Activated CD4-positive, alpha-beta T cell treated with anti-CD3 and anti-CD28 coated beads, Interleukin-2, amount 50 U/mL, for 48 hours (primary cell): ENCODE measurements around the gene CMTM8.

ENCODE experiments used
- DNase-seq, 2 experiments: peaks; one replicate each; pipeline ENCODE4 v3.0.0-alpha.2; 2020

CMTM8 gene

DNA sequence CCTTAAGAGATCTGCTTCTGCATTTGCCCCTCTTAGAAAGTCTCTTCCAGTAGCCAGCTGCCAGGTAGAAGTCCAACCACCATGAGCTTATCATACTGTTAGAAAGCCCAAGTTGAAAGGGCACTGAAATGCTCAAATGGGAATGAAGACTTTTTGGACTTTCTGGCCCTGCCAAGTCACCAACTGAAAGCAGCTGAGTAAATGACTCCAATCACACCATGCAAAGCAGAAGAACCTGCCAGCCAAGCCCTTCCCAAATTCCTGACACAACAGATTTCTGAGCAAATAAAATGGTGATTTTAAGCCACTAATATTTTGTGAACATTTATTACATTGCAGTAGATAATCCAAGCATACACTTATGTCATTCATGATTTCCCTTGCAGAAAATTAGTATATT lies 2.1 kb upstream of the CMTM8 start:
- no peak for DNase-seq

DNA sequence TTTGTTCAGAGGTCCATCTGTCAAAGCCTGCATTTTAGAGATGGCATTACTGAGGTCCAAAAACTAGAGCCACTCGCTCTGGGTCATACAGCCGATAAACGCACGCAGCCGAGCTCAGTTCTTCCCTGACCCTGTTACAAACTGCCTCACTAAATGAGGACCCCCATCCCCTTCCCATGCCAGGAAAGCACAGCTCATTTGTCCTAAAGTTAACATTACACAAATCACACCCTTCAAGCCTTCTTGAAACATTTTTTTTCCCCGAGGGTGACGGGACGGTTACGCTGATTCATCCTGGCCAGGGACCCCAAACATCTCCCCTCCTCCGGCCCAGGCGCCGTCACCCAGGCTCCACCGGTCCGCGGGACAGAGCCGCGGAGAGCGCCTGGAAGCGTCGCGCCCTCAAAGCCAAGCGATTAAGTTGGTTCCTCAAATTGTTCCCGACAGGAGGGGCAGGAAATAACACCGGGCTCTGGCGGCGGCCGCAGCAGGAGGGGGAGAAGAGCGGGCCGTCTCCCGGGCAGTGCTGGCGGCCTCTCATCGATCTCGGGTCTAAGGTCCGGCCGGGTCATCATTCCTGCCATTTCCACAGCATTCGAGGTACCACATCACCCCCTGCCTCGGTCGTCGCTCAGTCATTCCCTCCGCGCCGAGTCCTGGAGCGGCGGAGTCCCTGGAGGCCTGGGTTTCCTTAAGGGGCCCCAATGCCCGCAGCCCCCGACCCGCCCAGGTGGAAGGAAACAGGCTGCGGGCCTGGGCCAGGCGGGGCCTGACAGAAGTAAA lies 619 bp upstream of the CMTM8 start:
- DNase-seq: no peak

DNA sequence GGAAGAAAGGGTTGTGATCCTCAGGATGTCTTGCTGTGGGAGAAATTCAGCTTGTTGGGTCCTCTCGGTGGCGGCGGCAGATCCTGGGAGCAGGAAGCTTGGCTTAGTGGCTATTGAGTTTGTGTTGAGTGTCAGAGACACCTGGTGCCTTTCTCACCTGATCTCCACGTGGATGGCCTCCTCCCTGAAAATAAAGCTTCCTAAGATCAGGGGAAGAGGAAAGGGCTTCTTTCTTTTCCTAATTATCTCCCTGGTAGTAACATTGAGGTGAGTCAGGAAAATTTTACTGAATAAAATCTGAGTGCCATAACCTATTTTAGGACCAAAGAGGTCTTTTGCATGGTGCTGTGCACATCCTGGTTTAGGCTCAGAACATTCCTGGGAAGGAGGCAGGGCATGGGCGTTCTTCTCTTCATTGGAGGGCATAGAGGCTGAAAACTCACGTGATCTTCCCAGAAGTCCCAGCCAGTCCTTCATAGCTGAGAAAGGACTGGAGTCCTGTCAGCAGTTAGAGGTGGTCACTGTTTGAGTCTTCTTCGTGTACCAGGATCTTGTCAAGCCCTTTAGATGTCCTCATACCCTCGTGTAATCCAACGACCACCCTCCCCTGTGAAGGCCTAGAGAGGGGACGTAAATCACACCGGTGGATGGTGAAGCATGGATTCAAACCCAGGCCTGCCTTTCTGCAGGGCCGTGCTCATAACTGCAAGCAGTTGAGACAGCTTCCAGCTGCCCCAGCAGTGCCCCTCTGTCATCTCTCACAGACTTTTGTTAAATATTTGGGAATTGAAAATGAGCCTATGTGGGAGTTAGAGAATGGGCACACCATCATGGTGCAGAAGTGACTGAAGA lies 1.1 kb downstream of the CMTM8 start:
- peak; percentile 13 to 14 for DNase-seq

- DNase-seq: peak; percentile 29 to 47
These were observed 1.7 kb downstream of the CMTM8 start for GRCh38 chr3:32240159-32240545.

DNA sequence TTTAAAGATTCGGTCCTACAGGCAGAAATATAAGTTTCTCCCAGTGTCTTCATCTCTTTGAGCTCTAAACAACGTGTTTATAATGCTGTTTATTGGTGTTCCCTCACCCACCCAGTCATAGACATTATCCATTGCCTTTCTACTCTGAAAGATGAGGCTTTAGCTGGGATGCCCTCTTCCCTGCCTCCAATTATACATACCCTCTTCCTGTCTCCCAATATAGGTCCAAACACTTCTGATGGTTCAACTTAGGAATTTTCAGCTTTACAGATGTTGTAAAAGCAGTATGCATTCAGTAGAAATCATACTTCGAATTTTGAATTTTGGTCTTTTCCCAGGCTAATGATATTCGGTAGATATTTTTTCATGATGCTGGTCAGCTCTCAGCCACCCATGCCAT lies 2.6 kb downstream of the CMTM8 start:
- DNase-seq: no peak

DNA sequence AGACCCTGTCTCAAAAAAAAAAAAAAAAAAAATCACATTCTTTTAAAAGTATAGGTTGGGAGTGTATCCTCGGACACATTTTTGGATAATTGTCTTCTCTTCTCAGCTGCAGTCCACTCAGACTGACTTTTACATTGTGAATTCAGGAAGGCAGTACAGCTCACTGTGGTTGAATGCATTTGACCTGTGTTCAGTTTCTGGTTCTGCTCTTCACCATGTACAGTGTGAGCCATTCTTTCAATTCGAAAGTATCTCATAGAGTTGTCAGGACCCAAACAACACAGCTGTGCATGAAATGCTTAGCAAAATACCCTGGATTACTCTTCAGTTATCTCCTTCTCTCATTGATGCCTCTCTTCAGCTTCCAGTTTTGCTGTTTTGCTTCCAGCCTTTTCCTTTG lies 5.0 kb downstream of the CMTM8 start:
- DNase-seq: no peak

GRCh38 chr3:32245200-32245599 lies 6.7 kb downstream of the CMTM8 start:
- no peak for DNase-seq

DNA sequence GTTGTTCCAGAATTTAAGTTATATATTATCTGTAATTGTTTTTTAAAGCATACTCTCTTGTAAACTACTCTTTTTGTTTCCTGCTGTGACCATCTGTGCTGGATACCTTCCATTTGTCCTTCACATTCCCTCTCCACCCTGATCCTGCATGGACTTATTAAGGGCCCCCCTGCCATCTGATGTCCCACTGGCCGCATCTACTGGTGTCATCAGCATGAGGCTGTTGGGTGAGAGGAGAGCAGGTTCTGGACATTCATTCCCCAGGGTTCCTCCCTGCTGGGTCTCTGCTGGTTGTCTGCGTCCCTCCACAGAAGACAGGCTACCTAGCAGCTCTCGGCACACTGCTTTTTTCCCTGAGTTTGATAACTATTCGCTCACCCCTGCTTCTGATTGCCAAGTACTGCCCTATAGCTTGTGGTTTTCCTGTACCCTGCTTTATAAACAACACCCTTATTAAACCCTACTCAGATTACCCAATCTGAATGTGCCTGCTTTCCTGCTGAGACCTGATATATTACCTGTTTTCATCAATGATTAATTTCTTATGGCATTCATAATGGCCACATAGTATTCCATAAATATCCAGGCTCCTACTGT lies 7.7 kb downstream of the CMTM8 start:
- no peak for DNase-seq

GRCh38 chr3:32249184-32249782 lies 10.8 kb downstream of the CMTM8 start:
- DNase-seq: no peak

- no peak for DNase-seq
These were observed 15.8 kb downstream of the CMTM8 start for GRCh38 chr3:32254268-32254667.

- DNase-seq: no peak
These were observed 16.9 kb downstream of the CMTM8 start for GRCh38 chr3:32255345-32255744.

GRCh38 chr3:32256206-32256605 lies 17.7 kb downstream of the CMTM8 start:
- no peak for DNase-seq

DNA sequence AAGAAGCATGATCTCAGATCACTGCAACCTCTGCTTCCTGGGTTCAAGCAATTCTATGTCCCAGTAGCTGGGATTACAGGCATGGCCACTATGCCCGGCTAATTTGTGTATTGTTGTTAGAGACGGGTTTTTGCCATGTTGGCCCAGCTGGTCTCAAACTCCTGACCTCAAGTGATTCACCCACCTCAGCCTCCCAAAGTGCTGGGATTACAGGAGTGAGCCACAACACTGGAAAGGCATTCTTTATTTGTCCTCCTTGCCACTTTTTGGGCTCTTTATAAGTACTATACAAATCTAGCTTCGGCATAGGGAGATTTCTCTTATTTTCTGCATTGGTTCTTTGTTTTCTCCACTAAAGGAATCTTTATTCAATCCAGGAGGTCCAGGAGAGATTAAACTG lies 18.6 kb downstream of the CMTM8 start:
- DNase-seq: no peak

GRCh38 chr3:32257641-32258438 lies 19.4 kb downstream of the CMTM8 start:
- peak in 1 of 2 experiments; percentile 16 for DNase-seq

- no peak for DNase-seq
These were observed 20.4 kb downstream of the CMTM8 start for GRCh38 chr3:32258869-32259268.

- no peak for DNase-seq
These were observed 23.1 kb downstream of the CMTM8 start for GRCh38 chr3:32261545-32261944.

GRCh38 chr3:32262201-32262600 lies 23.7 kb downstream of the CMTM8 start:
- DNase-seq: no peak

DNA sequence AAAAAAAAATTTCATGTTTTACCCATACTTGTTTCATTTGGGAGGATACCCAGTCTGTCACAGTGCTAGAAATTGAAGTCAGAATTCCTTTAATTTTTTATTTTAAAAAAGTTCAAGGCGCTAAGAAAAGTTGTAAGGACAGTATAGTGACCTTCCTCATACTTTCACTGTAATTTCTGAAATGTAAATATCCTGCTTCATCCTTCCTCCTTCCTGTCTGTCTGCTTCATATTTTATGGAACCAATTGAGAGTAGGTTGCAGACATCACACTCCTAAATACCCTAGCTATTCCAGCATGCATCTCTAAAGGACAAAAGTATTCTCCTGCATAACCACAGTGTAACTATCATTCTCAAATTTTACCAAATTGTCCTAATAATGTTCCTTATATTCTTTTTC lies 35.8 kb downstream of the CMTM8 start:
- no peak for DNase-seq

DNA sequence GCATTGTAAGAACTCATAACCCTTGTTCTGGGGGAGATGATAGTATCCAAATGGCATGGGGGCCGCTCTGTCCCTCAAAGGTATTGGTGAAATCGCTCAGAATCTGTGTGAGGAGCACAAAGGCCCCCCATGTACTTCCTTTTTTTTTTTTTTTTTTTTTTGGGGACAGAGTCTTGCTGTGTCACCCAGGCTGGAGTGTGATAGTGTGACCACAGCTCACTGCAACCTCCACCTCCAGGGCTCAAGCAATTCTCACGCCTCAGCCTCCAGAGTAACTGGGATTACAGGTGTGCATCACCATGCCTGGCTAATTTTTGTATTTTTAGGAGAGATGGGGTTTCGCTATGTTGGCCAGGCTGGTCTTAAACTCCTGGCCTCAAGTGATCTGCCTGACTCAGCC lies 37.0 kb downstream of the CMTM8 start:
- DNase-seq: no peak

GRCh38 chr3:32276279-32276841 lies 37.9 kb downstream of the CMTM8 start:
- DNase-seq: no peak

DNA sequence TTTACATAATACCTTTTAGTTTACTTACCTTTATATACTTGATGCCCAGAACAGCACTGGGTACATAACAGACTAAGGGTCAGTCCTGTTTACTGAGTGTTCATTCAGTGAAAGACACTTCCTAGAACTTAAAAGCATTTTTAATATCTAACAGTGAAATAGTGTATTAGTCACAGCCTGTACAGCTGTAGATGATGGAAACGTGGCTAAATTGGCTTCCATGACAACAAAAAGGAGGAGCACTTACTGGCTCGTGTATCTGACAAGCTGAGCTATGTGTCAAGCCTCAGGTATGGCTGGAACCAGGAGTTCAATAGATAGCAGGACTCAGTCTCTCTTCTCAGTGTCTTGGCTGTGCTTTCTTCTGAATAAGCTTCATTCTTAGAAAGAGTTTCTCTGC lies 40.2 kb downstream of the CMTM8 start:
- no peak for DNase-seq

DNA sequence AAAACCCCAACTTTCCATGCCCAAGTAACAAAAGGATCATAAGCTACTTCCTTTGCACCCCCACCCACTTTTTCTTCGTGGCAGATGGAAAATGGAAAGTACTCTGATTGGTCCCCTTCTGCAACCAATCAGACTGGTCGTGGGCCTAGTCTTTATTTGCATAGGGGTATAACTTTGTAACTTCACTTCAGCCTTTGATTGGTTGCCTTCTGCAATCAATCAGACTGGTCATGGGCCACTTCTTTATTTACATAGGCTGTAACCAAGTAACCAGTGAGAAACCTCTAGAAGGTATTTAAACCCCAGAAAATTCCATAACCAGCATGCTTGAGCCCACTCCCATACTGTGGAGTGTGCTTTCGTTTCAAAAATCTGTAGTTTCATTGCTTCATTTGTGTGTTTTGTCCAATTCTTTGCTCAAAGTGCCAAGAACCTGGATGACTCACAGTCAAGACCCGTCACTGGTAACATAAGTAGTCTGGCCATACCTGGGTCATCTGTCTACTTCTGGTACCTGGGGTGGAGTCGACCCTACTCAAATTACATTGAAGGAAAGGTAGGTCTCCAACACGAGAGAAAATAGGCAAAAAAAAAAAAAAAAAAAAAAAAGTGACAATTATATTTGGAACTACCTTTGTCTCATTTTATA lies 41.9 kb downstream of the CMTM8 start:
- DNase-seq: no peak
